Testis (tissue), 2 donors: ENCODE results near the gene FREM1.

Source experiments
- POLR2A ChIP-seq: fragments of 450-650 bp; IDR thresholded peaks from one replicate; pipeline ENCODE4 v1.6.1; 2017; ENCODE audit warnings: antibody characterized with exemption, mild to moderate bottlenecking, moderate library complexity
- TF ChIP-seq, protein P1 (sequence below), 3 experiments: fragments of 450-650 bp in 2 of 3; fragments of 200-600 bp in 1 of 3; sonication (generic) in 1 of 3; IDR thresholded peaks; one replicate each; pipeline ENCODE4 v1.5.1; 2016 to 2019; ENCODE audit warnings: antibody characterized with exemption in 3 of 3, mild to moderate bottlenecking in 2 of 3, moderate library complexity in 1 of 3

DNA sequence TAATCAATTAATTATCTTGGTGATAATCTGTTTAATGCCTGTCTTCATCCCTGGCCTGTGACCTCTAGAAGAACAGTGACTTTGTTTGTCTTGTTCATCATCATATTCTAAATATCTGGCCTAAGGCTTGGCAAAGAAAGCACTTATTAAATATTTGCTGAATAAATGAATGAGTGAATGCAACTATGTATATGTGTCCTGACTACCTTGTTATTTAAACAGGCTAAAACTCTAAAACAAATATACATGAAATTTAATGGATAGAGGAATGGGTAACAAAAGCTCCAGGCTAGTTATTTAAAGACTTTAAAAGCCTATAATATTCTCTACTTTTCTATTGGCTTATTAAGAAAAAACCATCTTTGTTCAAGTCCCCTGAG, 96.0 kb downstream of the FREM1 start:
- TF ChIP-seq, protein P1, sequence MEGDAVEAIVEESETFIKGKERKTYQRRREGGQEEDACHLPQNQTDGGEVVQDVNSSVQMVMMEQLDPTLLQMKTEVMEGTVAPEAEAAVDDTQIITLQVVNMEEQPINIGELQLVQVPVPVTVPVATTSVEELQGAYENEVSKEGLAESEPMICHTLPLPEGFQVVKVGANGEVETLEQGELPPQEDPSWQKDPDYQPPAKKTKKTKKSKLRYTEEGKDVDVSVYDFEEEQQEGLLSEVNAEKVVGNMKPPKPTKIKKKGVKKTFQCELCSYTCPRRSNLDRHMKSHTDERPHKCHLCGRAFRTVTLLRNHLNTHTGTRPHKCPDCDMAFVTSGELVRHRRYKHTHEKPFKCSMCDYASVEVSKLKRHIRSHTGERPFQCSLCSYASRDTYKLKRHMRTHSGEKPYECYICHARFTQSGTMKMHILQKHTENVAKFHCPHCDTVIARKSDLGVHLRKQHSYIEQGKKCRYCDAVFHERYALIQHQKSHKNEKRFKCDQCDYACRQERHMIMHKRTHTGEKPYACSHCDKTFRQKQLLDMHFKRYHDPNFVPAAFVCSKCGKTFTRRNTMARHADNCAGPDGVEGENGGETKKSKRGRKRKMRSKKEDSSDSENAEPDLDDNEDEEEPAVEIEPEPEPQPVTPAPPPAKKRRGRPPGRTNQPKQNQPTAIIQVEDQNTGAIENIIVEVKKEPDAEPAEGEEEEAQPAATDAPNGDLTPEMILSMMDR (IDR thresholded peaks at IDR 0.05): no peak
- TF ChIP-seq POLR2A: no peak
